Right lung (tissue), 5 donors: ENCODE data around the gene PDE3B. TPM values are rescaled to one million over a fixed set of nuclear protein-coding genes. Genes with fewer than 3 reads are reported as not detected.
"Not testable (repeated sequence)": the region's sequence is repeated elsewhere in the genome, so short reads cannot be mapped to it uniquely, and the experiment has no call there.

Experiments
- DNase-seq, 2 donors: peaks; one replicate each; pipeline ENCODE4 v3.0.0-alpha.2; 2013
- polyA plus RNA-seq, 5 donors: library from polyadenylated mRNA; unstranded; fragments of 120-200 nt; gene quantifications; one replicate each; pipeline versions ENCODE4 v1.2.1 to v1.2.3, GENCODE V29; 2013; ENCODE audit warnings: inconsistent platforms in 1 of 5, low replicate concordance in 1 of 5; ENCODE audit not compliant: insufficient read length in 5 of 5, insufficient read depth in 1 of 5

PDE3B gene
- polyA plus RNA-seq, 5 donors, result 20.5 to 34.9 (median 34.2) TPM

DNA sequence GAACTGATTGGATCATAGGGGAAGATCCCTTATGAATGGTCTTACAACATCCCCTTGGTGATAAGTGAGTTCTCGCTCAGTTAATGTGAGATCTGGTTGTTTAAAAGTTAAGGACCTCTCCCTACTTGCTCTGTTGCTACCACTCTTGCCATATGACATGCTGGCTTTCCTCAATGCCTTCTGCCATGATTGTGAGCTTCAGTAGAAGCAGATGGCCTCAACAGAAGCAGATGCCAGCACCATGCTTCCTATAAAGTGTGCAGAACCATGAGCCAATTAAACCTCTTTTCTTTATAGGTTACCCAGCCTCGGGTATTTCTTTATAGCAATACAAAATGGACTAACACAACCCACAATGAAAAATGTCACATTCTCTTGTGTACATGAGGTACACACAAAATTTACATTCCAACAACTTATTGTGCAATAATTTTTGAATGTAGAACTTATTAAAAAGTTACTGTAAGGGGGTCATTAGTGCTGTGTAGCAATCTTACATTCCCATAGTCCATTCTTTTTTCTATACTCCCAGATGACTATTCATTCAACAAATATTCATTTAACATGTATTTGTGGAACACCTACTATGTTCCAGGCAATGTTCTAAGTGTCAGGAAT, 238.1 kb downstream of the PDE3B start:
- no peak for DNase-seq

DNA sequence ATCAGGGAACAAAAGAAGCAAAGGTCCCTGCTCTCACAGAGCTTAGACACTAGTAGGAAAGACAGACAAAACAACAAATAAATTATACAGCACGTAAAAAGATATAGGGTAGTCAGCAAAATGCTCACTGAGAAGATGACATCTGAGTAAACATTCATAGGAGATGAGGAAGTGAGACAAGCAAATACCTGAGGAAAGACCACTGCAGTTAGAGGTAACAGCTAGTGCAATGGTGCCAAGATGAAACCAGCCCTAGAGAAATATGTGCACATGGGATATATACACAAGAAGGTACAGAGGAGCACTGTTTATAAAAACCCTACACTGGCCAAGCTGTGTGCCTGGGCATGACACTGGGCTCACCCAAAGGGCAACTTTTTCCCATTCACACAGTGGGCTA, 238.6 kb downstream of the PDE3B start:
- DNase-seq, result no peak

DNA sequence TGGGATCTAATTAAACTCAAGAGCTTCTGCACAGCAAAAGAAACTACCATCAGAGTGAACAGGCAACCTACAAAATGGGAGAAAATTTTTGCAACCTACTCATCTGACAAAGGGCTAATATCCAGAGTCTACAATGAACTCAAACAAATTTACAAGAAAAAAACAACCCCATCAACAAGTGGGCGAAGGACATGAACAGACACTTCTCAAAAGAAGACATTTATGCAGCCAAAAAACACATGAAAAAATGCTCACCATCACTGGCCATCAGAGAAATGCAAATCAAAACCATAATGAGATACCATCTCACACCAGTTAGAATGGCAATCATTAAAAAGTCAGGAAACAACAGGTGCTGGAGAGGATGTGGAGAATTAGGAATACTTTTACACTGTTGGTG, 240.1 kb downstream of the PDE3B start:
- DNase-seq, result not testable (repeated sequence)

DNA sequence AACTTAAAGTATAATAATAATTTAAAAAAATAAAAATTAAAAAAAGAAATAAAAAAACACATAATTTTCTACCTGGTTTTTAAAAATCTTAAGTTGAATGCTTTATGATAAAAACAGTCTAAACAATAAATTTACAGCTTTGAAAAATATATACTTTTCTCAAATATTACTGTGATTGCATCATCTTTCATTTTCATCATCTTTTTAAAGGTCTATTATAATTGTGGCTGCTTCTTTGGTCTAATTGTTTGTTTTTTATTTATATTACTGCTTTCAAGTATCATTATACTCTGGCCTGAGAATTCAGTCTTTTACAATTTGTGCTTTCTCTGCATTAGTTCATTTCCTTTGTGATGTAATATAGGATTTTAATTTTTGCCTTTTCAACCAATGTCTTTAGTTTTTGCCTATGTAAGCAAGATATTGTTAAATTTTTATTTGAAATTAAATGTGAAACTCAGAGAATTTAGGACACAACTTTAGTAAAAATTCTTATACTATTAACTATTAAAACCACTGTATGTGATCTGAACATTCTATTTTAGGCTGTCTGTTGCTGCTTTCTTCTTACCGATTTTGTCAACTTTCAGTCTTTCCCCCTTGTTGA, 241.2 kb downstream of the PDE3B start:
- no peak for DNase-seq

DNA sequence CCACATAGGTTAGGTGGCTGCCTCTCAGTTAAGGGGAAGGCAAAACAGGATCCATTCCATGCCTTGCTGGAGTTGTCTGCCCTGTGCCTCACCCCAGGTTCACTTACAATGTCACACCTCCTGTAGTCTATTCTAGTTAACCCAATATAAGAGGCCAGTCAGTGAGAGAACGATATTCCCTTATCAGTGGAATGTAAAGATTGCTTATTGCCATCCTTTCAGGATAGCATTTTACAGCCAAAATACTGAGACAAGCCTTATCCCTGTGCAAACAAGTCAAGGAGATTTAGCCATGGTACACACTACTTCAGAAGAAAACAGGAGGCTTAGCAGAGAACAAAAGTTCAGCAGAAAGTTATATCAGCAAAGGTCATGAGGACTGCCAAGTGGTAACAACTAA, 242.9 kb downstream of the PDE3B start:
- no peak for DNase-seq

DNA sequence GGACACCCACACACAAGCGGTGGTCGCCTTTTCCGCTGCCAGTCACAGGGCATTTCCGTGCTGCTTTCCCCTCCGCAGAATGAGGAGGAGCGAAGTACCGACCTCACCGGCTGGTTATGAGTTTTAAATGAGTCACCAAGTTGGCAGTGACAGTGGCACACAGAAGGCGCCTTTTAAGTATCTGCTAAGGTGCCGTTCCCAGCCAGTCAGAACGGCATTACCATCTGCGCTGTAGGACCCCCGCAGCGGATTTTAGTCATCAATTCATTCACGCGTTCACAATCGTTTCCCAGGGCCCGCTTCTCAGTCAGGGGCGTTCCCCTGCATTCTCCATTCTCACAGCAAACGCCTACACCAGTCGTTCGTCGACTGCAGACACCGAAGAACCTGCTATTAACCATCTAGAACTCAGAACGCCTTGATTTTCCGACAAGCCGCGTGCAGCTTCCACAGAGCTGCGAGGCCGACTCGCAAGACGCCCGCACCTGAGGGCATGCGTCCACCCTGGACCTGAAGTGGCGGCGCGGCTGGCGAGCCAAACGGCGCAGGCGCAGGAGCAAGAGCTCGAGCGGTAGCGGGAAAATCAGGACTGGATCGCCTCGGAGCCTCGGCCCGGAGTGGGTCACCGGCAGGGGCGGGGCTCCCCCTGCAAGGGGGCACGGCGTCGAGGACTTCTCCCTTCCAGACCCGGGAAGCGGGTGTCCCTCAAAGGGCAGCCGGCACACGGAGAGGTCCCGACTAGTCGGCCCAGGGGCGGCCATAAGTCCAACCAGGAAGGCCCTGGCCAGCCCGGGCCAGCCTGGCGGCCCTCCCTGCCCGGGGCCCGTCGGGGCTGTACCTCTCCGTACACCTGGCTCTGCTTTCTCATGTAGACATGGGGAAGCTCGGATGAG, 247.8 kb downstream of the PDE3B start:
- peak; percentile 90 to 91 for DNase-seq

DNA sequence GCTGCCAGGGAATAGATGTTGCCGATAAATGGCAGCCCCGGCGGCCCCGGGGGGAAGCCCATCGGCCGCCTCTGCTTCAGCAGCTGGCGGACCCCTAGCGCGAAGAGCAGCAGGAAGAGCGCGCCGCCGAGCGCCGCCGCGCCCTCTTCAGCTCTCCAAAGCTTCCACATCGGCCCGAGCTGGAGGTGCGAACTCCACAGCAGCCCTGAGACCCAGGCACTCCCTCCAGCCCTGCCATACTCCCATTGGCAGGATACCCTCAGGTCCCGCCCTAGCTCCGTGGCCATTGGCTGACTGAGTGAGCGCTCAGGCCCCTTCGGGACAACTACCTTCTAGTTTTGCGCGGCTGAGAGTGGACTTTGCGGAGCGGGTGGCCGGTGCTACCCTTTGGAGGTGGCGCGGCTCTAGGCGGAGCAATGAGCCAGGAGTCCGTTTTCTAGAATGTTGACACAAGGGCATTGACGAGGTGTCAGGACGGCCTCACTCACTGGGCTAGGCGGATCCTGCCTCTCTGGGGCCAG, 248.5 kb downstream of the PDE3B start, which contains the start of gene CYP2R1:
Gene CYP2R1, minus strand, starts transcription at position 196 of the 521 bp plus-strand sequence. Its CDS starts 26 bp downstream, at position 170.
- peak; percentile 92 for DNase-seq

DNA sequence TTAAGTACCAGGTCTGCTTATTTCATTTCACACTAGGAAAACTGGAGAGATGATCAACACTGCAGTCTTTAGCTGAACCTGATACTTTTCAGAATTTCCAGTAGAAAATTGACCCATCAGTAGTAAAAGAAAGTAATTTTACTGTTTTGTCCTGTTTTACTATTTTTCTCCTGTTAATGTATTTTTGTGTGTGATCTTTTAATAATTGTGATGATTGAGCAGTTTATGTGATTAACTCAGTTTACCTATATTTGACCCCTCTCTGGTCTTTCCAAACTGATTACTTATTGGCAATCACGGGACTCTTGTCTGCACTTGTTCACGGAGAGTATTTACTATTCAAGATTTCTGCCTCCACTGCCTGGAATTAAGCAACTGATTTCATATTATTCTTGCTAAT, 249.0 kb downstream of the PDE3B start:
- DNase-seq, result no peak

DNA sequence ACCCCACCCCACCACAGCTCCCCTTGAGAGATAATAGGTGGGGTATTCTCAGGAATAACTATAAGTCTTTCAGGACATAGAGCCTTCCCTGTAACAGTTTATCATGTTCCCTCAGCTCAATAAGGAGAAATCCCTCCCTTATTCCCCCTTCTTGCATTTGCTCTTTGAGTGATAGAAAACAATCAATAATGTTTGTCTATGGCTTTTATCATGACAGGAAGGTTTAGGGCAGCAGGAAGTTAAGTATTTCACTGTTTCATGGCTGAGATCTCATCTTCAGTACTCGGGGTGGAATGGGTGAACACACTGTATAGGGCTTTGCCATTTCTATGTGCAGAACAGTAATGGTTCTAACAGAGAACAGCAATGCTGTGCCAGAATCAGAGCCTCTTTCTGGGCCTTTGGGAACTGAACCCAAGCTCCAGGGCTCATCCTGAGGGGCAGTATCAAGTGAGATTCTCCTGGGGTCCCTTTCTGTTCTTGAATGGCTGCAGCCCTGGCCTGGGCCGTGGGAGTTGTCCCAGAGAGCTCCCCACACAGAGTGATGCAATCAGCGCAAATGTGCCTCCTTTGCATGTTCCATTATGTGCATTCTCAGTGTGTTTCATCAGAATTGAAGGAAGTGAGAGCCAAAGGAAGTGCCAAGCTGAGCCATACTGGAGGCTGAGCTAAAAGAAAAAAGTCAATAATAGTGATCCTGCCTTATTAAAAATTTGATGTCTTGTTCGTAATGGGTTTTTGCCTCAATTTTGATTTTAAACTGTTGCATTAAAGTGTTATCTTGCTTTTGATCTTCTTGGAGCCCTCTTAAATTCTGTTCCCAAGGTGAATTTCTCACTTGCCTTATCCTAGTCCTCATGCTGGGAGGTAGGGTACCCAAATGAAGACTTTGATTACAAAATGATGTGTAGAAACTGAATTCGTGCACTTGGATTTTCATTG, 251.3 kb downstream of the PDE3B start:
- DNase-seq, result peak in 1 of 2 donors; percentile 59

DNA sequence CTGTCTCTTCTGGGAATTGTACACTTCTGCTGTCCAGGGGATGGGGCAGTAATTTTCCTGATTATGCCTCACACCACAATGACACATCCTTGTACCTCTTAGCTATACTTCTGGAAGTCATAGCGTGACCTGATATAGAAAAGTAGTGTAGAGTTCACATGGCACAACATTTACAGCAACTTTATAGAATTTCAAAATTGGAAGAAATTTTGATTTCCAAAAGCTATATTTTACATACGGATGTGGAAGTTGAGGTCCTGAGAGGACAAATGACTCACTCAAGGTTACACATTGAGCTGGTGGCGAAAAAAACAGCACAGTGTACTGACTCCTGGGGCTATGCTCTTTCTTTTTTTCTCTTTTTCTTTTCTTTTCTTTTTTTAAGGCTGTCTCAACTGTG, 254.8 kb downstream of the PDE3B start:
- DNase-seq, result no peak

DNA sequence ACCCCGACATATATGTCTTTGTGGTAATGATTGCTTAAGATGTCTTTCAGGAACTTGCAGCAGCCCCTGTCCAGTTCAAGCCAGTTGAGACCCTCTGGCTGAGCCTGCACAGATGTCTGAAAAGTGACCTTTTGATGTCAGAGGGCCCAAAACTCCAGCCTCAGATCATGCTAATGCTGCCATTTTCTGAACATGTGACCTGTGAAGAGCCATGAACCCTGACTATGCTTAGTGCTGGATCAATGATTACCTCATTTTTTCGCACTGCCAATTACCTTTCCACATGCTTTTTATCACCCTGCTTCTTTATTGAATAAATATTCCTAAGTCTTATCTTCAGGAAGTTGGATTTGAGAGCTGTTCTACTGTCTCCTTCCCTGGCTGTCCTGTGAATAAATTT, 255.3 kb downstream of the PDE3B start:
- DNase-seq, result no peak

DNA sequence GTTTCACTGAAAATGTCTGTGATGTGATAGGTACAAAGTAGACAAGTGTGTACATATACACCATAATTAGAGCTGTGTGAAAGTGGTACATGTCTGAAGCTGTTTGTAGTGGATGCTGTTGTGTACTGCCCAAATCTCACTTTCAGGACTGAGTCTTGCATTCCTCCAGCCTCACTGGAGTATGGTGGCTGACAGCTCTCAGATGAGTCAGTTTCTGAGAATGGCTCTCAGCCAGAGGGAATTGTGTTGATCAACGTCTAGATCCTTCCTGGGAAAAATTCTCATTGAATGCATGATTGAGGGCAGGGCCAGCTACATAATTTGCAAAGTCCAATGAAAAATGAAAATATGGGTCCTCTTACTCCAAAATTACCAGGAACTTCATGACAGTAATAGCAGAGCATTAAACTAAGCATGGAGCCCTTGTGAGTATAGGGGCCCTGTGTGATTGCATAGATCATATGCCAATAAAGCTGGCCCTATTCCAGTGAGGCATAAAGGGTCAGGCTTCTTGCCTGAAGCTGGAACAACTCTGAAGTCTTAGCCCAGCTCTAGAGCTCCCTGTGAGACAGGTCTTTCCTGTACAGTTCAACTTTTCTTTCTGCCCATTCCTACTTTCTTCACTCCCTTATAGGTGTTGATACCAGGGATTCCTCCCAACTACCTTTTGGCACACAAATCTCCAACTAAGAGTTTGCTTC, 259.2 kb downstream of the PDE3B start:
- no peak for DNase-seq

DNA sequence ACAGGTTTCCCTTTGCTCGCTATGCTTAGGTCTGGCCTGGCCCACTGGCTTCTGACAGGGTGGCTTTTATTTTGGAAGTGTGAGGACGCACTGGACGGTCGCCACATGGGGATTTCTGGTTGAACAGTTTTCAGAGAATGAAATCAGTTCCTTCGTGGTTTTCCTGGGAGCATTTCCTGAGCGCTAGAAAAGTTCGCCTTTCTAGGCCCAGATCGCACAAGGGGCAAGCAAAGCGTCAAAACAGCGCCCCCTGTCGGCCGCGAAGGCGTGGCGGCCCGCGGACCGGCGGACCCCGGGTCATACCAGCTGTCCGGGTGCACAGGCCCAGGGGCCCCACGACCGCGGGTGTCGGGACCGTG, 261.1 kb downstream of the PDE3B start:
- peak; percentile 75 for DNase-seq

DNA sequence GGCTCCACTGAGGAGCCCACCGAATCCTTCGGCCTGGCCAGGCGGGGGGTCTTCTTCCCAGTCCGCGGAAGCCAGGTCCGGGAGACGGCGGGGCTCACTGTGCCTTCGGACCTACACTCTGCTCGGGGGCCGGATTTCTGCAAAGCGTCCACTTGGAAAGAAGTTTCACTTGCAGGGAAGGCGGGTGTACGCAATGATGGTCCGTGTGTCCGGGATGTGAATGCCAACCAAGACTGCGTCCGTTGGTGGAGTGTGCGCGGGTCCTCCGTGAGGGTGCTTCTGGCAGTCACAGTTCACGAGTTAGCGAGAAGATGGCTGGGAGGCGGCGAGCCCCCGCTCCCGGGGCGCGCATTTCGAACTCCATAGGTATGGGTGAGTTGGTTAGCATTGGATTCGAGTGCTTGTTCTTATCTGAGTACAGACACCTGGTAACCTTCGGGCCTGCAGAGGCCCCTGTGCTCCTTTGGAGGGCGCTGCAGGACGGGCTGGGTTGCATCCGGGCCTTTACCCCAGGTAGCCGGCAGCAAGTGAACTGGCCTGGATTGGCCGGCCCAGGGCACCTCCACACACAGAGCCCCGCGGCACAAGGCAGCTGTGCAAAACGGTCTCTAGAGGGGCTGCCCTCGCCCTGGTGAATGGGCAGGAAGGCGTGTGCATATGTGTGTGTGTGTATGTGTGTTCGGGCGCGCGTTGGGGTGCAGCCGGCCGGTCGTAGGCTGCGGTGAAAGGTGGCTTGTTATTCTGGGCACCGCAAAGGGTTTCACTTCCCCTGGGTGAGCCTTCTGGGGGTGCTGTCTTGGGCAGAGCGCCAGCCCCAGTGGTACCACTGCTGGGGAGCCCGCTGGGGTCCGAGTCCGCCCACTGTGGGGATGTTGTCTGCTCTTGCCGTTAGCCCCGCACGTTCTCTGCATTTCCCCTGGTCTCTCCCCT, 261.8 kb downstream of the PDE3B start:
- peak; percentile 36 to 54 for DNase-seq

DNA sequence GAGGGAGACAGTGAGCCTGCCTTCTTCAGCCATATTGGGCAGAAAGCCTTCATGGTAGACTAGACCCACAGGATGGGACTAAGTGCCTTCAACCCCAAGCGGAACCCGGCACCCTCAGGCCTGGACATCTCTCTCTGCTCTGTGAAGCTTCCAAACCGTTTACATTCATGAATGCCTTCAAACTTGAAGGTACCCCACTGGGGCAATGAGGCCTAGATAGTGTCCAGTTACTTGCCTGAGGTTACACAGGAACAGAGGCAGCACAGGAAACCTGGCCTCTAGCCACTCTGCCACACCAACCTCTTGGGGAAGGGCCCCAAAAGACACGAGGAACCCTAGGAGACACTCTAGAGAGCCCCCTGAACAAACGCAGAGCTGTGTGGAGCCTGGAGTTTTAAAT, 263.0 kb downstream of the PDE3B start:
- DNase-seq, result no peak

DNA sequence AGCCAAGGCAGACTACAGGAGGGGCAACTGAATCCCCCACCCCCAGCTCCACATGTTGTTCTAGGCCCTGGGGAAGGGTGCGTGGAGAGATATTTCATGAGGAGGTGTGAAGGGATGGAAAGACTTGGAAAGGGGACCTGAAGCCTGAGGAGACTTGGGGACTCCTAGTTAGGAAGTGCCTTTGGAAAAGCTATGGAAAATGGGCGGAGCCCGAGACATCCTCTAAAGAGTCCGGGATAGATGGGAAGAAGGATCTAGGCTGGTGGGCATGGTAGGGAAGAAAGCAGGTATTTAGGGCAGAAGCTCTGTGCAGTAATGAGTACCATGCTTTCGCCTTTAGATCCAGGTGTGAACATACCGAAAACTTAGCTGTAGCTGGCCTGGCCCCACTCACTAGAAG, 263.4 kb downstream of the PDE3B start:
- no peak for DNase-seq

DNA sequence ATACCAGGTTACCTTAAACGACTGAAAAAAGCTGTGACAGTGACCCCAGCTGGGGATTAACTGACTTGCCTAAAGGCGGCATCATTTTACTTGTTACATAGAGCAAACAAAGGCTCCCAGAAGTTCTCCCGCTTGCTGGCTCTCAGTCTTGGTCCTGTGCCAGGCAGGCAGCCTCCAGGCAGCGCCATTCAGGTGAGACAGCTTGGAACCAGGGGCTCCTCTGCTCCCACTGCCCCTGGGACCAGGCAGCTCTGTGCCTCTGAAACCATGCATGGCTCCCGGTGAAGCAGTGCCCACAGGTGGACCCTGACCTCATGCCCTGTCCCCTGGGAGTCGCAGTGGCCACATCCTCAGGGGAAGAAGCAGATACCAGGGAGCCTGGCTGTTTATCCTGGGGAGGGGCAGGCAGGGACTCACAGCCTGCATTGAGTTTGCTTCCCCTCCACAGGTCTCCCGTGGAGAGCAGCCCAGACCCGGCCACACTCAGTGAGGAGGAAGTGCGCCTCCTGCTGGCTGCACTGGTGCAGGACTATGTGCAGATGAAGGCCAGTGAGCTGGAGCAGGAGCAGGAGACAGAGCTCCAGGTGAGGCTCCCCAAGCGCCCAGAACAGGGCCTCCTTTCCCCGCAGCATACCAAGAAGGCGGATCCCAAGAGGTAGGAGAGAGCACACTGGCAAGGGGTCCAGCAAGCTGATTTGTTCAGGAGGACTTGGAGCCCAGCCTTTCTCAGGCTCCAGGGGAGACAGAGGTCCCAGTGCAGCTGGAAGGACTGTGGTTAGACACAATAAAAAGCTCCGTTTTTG, 264.0 kb downstream of the PDE3B start:
- DNase-seq, result peak; percentile 34 to 39

DNA sequence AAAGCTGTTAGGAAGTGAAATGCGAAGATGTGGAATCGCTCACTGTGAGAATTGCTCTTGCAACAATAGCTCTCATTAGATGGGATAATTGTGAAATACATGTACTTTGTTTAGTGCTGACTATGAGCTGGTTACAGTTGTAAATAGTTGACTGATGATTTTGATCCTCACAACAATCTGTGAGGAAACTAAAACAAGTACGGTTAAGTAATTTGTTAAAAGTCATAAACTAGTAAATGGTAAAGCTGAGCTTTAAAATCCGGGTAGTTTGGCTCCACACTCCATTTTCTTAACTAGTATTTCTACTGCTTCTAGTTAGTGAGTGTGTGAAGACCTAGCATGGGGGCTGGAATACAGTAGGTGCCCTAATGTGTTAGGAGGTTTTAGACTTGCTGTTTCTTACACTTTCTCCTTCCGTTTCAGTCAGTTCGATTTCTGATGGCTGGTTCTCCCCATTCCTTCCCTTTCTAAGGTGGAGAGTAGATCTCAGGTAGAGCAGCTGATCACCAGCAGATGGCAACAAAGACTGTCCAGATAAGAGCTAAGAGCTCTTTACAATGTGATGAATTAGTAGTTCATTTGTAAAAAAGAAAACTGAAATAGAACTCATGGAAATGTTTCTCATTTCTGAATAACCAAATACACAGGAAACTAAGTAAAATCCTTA, 264.7 kb downstream of the PDE3B start:
- peak; percentile 16 to 32 for DNase-seq
